LNCaP clone FGC (cell line): ENCODE measurements around the gene FAM32A.

ENCODE experiments used
- DNase-seq: peaks from one replicate; pipeline ENCODE4 v3.0.0-alpha.2; 2011; ENCODE audit warnings: low read depth
- H3K4me3 ChIP-seq: 2 replicates; pipeline ENCODE4 v1.5.1; 2011; ENCODE audit warnings: mild to moderate bottlenecking, low read depth, low read length, control low read depth
- TF ChIP-seq, protein P1 (sequence below): IDR thresholded peaks from 2 replicates; pipeline ENCODE4 v1.5.1; 2012; ENCODE audit warnings: mild to moderate bottlenecking; ENCODE audit not compliant: control insufficient read depth, insufficient read depth; ENCODE audit errors: extremely low read depth

The FAM32A gene

DNA sequence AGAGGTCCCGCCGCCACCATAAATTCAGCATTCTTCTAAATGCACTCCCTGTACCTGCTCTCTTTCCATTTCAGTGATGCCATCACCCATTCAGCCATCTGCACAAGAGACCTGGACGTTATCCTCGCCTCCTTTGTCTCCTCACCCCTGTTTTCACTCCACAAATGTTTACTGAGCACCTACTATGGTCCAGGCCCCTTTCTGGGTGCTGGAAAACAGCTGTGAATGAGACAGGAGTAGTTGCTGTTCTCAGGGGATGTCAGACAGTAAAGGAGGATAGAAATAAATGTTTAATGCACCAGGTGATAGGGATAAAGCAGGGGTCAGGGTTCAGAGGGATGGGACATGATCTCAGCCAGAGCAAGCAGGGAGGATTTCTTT, 15.8 kb downstream of the FAM32A start:
- TF ChIP-seq, protein P1, sequence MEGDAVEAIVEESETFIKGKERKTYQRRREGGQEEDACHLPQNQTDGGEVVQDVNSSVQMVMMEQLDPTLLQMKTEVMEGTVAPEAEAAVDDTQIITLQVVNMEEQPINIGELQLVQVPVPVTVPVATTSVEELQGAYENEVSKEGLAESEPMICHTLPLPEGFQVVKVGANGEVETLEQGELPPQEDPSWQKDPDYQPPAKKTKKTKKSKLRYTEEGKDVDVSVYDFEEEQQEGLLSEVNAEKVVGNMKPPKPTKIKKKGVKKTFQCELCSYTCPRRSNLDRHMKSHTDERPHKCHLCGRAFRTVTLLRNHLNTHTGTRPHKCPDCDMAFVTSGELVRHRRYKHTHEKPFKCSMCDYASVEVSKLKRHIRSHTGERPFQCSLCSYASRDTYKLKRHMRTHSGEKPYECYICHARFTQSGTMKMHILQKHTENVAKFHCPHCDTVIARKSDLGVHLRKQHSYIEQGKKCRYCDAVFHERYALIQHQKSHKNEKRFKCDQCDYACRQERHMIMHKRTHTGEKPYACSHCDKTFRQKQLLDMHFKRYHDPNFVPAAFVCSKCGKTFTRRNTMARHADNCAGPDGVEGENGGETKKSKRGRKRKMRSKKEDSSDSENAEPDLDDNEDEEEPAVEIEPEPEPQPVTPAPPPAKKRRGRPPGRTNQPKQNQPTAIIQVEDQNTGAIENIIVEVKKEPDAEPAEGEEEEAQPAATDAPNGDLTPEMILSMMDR: no peak
- no peak for DNase-seq

DNA sequence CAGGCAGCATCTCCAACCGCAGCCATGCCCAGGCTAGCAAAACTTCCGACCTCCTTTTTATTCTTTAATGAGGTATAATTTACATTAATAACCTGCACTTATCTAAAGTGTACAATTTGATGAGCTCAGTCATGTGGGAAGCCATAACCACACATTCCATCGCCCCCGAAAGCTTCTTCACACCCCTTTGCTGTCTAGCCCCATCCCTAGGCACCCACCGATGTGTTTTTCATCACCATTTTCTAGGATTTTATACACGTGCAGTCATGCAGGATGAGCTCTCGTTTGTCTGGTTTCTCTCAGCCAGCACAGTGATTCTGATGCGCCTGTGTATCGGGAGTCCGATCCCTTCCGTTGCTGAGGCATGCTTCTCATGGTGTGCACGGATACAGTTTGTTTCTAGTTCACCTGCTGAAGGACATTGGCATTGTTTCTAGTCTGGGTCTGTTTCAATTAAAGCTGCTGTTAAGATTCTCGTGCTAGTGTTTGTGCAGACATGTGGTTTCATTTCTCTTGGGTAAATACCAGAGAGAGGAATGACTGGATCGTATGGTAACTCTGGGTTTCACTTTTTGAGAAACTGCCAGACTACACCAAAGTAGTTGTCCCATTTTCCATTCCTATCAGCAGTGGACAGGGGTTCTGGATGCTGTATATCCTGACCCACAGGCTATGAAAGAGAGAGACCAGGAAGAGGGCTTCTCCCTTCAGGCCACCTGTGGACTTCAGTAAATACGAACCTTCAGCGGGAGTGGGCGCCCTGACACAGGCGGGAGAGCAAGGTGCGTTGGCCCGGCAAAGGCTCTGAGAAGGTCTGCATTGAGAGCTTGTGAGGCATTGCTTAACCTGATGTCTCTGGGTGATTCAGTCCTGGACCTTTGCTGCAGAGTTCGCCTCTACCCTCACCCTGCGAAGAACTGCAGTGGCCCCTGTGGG, 17.4 kb downstream of the FAM32A start:
- DNase-seq: no peak
- no peak overlapping the region for H3K4me3 ChIP-seq
- TF ChIP-seq, protein P1: no peak

More for the DNA sequence above, 15.8 kb downstream of the FAM32A start:
- no peak overlapping the region for H3K4me3 ChIP-seq

DNA sequence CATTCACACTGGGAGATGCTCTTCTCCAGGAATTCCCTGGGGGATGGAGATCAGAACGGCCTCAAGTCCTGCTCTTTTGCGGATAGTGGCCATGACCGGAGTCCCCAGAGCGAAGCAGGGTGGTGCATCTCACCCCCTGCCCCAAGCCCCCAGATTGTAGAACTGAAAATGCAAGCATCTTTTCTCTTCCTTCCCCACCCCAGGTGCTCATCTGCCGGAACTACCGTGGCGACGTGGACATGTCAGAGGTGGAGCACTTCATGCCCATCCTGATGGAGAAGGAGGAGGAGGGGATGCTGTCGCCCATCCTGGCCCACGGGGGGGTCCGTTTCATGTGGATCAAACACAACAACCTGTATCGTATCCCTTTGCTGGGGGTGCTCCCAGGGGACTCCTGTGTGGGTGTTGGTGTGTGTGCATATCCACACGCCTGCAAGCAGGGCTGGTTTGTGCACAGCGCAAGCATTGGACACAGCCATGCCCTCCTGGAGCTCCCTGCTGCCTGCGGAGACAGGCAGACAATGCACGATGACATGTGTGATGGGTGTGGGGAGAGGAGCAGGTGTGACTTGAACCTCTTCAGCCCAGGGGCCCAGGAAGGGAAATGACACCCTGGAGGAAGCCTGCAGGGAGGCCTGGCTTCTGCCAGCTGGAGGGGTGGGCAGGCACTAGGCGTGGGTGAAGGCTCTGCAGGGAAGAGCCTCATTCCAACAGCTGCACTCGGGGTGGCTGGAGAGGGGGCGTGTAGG, 18.2 kb downstream of the FAM32A start:
- TF ChIP-seq, protein P1: no peak
- no peak for DNase-seq
- no peak overlapping the region for H3K4me3 ChIP-seq

DNA sequence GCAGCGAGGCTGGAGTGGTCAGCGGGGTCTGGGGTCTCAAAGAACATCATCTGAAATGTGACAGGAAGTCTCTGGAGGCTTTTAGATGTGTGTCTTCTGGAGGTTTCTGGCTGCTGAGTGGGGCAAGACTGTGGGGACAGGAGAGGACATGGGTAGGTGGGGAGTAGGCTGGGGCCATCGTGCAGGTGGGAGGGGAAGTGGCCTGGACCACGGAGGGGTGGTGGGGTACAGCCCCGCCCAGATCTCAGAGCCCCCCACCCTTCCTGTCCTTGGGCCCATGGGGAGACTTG, 18.7 kb downstream of the FAM32A start:
- no peak overlapping the region for H3K4me3 ChIP-seq
- TF ChIP-seq, protein P1: no peak
- DNase-seq: no peak

DNA sequence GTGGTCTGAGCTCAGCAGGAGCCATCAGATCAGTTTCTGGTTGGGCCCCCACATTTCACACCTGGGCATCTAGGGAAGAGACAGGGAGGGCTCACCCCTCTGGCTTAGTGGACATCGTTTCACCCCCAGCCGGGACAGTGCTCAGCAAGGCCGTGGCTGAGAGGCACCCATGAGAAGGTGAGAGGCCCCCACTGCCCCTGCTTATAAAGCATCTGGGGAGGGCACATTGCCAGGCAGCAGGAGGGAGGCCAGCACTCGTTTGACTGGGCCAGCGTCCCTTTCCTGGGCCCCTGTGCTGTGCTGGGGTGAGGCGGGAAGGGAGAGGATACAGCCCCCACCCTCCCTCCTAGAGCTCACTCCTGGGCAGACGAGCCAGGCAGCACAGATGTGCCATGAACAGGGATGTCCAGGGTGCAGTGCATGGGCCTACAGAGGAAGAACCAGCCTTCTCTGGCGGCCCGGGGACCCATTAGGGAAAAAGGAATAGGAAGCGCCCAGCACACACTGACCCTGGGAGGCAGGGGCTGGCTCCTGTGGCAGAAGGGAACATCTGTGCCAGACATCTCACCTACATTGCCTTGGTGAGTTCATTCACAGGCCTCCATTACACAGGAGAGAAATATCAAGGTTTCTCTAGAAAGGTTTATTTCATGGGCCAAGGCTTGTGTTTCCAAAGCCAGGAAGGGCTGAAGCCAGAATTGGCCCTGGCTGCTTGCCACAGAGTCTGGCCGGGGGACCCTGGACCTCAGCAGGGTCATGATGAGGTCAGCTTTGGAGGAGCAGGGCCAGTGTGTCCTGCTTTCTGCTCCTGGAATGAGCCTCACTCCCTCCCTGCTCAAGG, 20.2 kb downstream of the FAM32A start:
- TF ChIP-seq, protein P1: no peak
- H3K4me3 ChIP-seq: no peak overlapping the region
- DNase-seq: no peak

DNA sequence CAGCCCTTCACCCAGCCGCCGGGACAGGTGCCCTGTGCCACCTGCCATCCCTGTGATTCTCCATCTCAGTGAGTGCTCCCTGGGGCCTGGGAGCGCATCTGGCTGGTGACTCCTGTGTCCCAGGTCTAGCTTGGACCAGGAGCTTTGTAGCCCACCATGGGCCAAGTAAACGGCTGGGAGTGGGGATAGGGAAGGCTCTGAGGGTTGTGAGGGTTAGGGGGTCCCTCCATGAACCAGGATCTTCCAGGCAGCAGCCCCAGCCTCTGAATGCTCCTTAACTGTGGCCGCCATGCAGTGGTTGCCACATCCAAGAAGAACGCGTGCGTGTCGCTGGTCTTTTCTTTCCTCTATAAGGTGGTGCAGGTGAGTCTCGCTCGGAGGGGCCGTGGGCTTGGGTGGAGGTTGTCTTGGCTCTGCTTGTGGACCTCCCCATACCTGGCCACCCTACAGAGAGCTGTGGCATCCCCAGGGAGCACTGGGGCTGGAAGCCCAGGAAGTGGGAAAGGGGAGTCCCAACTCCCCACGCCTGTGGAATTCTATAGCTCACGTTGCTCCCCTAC, 20.9 kb downstream of the FAM32A start:
- no peak for DNase-seq
- TF ChIP-seq, protein P1: no peak
- no peak overlapping the region for H3K4me3 ChIP-seq
